ENCODE data around the gene CRY2. TPM values are rescaled to one million over a fixed set of nuclear protein-coding genes. Genes with fewer than 3 reads are reported as not detected.
A peak's percentile ranks its signal among the peaks of the same experiment; 100 is the strongest.

Gene CRY2
- total RNA-seq, 2 donors from 2014 or later = 19.8 to 20.1 TPM

- no peak overlapping the region for H3K4me3 Mint-ChIP-seq
- no peaks in the 10 kb centered on the region for H3K9me3 Mint-ChIP-seq
- WGBS, 2 experiments (ENCODE audit: insufficient coverage in 1 of 2, insufficient read length in 1 of 2) = 86 to 87% methylated on average over 5 to 12 of the region's 12 CpGs
- Histone ChIP-seq H3K27ac (ENCODE audit: low read depth, low read length) (no peak overlapping the region), H3K27me3 (ENCODE audit: control insufficient read depth, insufficient read depth, low read length, poor library complexity, severe bottlenecking) (peaks cover 28% of the 10 kb centered on the region), H3K9me3 (ENCODE audit: control insufficient read depth, low read length) (no peaks in the 10 kb centered on the region), H3K4me1 (ENCODE audit: control insufficient read depth, insufficient read depth, low read length) (peaks cover 2% of the 10 kb centered on the region), H3K9ac (ENCODE audit: extremely low read depth, low read length, poor library complexity, severe bottlenecking) (no peak overlapping the region), H3K36me3 (ENCODE audit: control insufficient read depth, insufficient read depth, low read length) (no peaks in the 10 kb centered on the region), H3K4me3 (ENCODE audit: low read length) (no peak overlapping the region)
- peaks cover 2% of the 10 kb centered on the region for H3K36me3 Mint-ChIP-seq (ENCODE audit: low read depth)
- peaks cover 19% of the 10 kb centered on the region for H3K27me3 Mint-ChIP-seq (ENCODE audit: insufficient read depth)
- peaks cover 11% of the 10 kb centered on the region for H3K4me1 Mint-ChIP-seq
- TF ChIP-seq CTCF (conservative IDR thresholded peaks at IDR 0.05) = no peak
- DNase-seq = peak; percentile 45
- H3K27ac Mint-ChIP-seq = no peak overlapping the region
Observed at GRCh38 chr11:45926001-45926401, 78.7 kb downstream of the CRY2 start.

- peaks cover 3% of the 10 kb centered on the region for H3K36me3 ChIP-seq (ENCODE audit: control insufficient read depth, insufficient read depth, low read length)
- no peak overlapping the region for H3K27ac ChIP-seq (ENCODE audit: low read depth, low read length)
- H3K9me3 ChIP-seq (ENCODE audit: control insufficient read depth, low read length) = no peaks in the 10 kb centered on the region
- H3K4me1 Mint-ChIP-seq = peaks cover 4% of the 10 kb centered on the region
- H3K36me3 Mint-ChIP-seq (ENCODE audit: low read depth) = peaks cover 2% of the 10 kb centered on the region
- H3K9ac ChIP-seq (ENCODE audit: extremely low read depth, low read length, poor library complexity, severe bottlenecking) = no peak overlapping the region
- TF ChIP-seq CTCF (conservative IDR thresholded peaks at IDR 0.05) = no peak
- 95% methylated on average over 6 to 12 of the region's 12 CpGs for WGBS, 2 experiments (ENCODE audit: insufficient coverage in 1 of 2, insufficient read length in 1 of 2)
- H3K4me1 ChIP-seq (ENCODE audit: control insufficient read depth, insufficient read depth, low read length) = no peaks in the 10 kb centered on the region
- no peak overlapping the region for H3K4me3 ChIP-seq (ENCODE audit: low read length)
- no peak overlapping the region for H3K27ac Mint-ChIP-seq
- H3K27me3 Mint-ChIP-seq (ENCODE audit: insufficient read depth) = peaks cover 13% of the 10 kb centered on the region
- DNase-seq = no peak
- peaks cover 22% of the 10 kb centered on the region for H3K27me3 ChIP-seq (ENCODE audit: control insufficient read depth, insufficient read depth, low read length, poor library complexity, severe bottlenecking)
- H3K4me3 Mint-ChIP-seq = no peak overlapping the region
- H3K9me3 Mint-ChIP-seq = no peaks in the 10 kb centered on the region
Observed at GRCh38 chr11:45926536-45927331, 79.5 kb downstream of the CRY2 start.

- Mint-ChIP-seq H3K9me3 (no peaks in the 10 kb centered on the region), H3K36me3 (ENCODE audit: low read depth) (peaks cover 4% of the 10 kb centered on the region), H3K27me3 (ENCODE audit: insufficient read depth) (peaks cover 13% of the 10 kb centered on the region), H3K4me3 (no peak overlapping the region), H3K27ac (no peak overlapping the region), H3K4me1 (peaks cover 3% of the 10 kb centered on the region)
- Histone ChIP-seq H3K4me1 (ENCODE audit: control insufficient read depth, insufficient read depth, low read length) (no peaks in the 10 kb centered on the region), H3K9me3 (ENCODE audit: control insufficient read depth, low read length) (no peaks in the 10 kb centered on the region), H3K9ac (ENCODE audit: extremely low read depth, low read length, poor library complexity, severe bottlenecking) (no peak overlapping the region), H3K27me3 (ENCODE audit: control insufficient read depth, insufficient read depth, low read length, poor library complexity, severe bottlenecking) (peaks cover 22% of the 10 kb centered on the region), H3K27ac (ENCODE audit: low read depth, low read length) (no peak overlapping the region), H3K36me3 (ENCODE audit: control insufficient read depth, insufficient read depth, low read length) (peaks cover 3% of the 10 kb centered on the region), H3K4me3 (ENCODE audit: low read length) (no peak overlapping the region)
- WGBS, 2 experiments (ENCODE audit: insufficient coverage in 1 of 2, insufficient read length in 1 of 2) = 91 to 93% methylated on average over 9 to 15 of the region's 15 CpGs
- DNase-seq = peak; percentile 41
- TF ChIP-seq CTCF (conservative IDR thresholded peaks at IDR 0.05) = no peak
Observed at GRCh38 chr11:45927332-45927683, 80.0 kb downstream of the CRY2 start.
